Cortex of kidney (tissue), 1 donor: ENCODE measurements around the gene SEPTIN5.
"Not testable (repeated sequence)": the region's sequence is repeated elsewhere in the genome, so short reads cannot be mapped to it uniquely, and the experiment has no call there.

Experiments used
- DNase-seq: peaks from one replicate; lab custom pipeline; 2025; lab: John Stamatoyannopoulos, UW

SEPTIN5 gene

DNA sequence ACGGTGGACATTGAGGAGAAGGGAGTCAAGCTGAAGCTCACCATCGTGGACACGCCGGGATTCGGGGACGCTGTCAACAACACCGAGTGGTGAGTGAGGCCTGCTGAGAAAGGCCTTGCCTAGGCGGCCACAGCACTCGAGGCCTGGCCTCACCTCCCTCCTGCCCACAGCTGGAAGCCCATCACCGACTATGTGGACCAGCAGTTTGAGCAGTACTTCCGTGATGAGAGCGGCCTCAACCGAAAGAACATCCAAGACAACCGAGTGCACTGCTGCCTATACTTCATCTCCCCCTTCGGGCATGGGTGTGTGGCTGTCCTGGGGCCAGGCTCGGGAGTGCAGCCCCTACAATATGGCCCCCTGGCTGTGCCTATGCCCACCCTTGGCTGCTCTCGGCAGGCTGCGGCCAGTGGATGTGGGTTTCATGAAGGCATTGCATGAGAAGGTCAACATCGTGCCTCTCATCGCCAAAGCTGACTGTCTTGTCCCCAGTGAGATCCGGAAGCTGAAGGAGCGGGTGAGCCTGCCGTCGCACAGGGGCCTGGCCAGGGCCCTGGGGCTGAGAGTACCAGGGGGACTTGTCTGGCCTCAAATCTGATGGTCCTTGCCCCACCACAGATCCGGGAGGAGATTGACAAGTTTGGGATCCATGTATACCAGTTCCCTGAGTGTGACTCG, 6.0 kb downstream of the SEPTIN5 start:
- no peak for DNase-seq

DNA sequence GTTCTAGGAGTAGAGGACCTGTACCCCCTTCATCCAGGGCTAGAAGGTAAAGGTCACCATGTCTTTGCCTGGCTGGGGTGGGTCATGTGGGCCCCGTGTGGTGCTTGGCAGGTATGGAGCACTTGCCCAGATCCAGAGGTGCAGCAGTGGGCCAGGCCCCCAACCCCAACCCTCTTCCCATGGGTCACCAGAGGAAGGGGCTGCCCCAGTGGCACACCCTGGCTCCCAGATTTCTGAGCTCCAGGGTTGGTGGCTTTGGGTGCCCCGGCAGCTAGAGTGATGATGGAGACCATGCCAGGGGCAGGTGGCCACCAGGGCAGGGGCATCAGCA, 6.7 kb downstream of the SEPTIN5 start:
- DNase-seq, result no peak

GRCh38 chr22:19721330-19722177, 7.3 kb downstream of the SEPTIN5 start:
- DNase-seq, result no peak

DNA sequence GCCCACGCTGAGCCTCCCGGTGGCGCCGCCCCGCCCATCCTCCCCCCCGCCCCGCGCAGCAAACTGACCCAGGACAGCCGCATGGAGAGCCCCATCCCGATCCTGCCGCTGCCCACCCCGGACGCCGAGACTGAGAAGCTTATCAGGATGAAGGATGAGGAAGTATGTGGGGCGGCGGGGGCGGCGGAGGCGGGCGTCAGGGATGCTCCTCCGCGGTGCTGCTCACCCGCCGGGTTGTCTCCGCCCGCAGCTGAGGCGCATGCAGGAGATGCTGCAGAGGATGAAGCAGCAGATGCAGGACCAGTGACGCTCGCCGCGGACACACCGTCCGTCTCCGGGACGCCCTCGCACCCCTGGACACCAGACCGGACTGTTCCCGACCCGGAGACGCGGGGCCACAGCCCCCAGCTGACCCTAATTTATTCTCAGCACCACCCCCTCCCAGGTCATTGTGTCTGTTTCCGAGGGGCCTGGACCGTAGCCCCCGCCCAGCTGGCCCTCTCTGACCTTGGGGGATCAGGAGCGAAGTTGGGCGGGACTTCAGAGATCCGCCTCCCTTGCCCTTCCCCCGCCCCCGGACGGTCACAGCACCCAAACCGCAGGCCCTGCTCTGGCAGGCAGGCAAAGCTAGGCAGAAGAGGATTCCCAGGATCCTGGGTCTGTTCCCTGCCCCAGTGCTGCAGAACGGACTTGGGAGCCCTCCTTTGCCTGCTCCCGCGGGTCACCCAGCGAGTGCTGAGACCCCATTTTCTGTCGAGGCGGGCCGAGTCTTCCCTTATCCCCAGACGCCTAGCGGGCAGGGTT, 8.1 kb downstream of the SEPTIN5 start:
- no peak for DNase-seq

GRCh38 chr22:19722982-19723231, 8.6 kb downstream of the SEPTIN5 start:
- DNase-seq, result no peak

- no peak for DNase-seq
Measured at GRCh38 chr22:19723232-19723982, 9.1 kb downstream of the SEPTIN5 start, which contains the start of gene GP1BB. Gene GP1BB, plus strand, starts transcription at chr22:19723539. Its CDS starts 31 bp downstream, at chr22:19723570.

GRCh38 chr22:19723983-19724827, 9.9 kb downstream of the SEPTIN5 start:
- no peak for DNase-seq

GRCh38 chr22:19724927-19725661, 10.8 kb downstream of the SEPTIN5 start:
- DNase-seq, result no peak

GRCh38 chr22:19726064-19726788, 11.9 kb downstream of the SEPTIN5 start:
- DNase-seq, result not testable (repeated sequence)

DNA sequence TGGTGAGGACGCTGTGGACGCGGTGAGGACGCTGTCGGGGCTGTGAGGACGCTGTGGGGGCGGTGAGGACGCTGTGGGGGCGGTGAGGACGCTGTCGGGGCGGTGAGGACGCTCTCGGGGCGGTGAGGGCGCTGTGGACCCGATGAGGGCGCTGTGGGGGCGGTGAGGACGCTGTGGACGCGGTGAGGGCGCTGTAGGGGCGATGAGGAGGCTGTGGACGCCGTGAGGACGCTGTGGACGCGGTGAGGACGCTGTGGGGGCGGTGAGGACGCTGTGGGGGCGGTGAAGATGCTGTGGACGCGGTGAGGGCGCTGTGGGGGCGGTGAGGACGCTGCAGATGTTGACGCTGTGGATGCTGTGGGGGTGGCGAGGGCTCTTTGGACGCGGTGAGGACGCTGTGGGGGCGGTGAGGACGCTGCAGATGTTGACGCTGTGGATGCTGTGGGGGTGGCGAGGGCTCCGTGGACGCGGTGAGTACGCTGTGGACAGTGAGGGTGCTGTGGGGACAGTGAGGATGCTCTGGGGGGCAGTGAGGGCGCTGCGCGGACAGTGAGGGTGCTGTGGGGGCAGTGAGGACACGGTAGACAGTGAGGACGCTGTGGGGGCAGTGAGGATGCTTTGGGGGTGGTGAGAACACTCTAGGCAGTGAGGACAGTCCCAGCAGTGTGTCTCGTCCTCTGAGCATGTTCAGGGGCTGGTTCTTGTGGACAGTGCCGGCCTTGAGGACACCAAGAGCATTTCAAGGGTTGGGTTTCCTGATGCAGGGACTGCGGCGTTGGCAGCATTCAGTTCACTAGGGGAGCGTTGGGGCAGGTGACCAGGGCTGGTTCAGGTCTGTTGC, 13.2 kb downstream of the SEPTIN5 start:
- DNase-seq, result no peak

DNA sequence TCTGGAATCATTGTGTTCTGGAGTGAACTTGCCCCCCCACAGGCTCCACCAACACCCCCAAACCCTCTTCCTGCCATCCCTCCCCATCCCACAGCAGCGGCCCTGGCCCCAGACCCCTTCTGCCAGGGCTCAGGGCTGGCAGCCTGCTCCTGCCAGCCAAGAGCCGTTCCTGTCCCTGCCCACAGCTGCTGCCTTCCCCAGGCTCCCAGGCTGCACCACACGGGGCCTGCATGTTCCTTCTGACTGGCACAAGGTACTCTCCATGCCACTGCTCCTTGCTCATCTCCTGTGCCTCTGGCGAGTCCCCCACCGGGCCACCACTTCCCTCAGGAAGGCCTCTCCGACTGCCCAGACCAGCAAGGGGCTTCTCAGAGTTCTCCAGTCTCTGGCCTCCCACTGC, 14.0 kb downstream of the SEPTIN5 start:
- DNase-seq, result no peak

DNA sequence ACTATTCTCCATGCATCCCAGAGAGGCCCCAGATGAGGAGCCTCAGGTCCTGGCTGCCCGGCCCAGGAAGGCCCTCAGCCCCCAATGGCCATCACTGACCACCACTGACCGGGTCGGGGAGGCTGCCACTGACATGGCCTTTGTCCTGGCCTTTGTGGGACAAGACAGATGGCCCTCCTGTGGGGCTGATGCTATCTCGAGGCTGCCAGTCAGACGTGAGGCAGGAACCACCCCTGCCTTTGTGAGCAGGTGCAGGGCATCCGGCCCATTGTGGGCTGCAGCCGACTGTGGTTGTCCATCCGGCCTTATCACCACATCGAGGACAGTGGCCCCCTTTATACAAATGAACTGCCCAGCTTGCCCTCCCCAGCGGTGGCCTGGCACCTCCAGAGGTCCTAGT, 14.5 kb downstream of the SEPTIN5 start:
- DNase-seq, result no peak

DNA sequence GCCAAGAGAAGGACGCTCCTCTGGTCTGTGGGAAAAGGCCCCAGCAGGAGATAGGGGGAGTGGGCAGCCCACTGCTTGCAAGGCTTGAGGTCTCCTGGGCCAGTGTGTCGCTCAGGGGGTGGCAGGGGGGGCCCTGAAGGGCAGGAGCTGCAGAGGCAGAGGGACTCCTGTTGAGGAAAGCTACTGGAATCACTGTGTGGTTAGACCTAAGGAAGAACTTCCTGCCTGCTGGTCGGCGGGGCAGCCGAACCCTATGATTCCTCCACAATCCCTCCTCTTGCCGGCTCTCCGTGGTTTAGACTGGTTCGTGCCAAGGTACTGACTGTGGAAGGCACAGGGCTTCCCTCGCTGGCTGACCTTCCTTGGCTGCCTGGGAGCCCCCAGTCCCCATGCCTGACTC, 15.2 kb downstream of the SEPTIN5 start:
- DNase-seq, result no peak

DNA sequence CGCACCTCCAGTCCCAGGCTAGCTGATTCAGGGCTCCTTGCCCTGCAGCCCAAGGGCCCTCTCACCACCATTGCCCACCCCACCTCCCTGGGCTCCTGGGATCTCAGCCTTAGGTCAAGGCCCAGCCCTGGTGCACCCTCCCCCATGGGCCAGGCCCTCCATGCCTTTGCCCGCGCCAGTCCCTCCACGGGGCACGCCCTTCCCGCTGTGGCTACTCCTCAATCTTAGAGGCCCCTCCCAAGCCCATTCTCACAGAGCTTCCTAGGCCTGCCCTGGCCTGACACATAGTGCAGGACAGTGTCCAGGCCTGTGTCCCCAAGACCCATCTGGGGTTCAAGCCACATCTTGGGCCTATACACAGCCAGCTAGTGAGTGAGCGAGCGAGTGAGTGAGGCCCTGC, 15.9 kb downstream of the SEPTIN5 start:
- DNase-seq, result no peak

DNA sequence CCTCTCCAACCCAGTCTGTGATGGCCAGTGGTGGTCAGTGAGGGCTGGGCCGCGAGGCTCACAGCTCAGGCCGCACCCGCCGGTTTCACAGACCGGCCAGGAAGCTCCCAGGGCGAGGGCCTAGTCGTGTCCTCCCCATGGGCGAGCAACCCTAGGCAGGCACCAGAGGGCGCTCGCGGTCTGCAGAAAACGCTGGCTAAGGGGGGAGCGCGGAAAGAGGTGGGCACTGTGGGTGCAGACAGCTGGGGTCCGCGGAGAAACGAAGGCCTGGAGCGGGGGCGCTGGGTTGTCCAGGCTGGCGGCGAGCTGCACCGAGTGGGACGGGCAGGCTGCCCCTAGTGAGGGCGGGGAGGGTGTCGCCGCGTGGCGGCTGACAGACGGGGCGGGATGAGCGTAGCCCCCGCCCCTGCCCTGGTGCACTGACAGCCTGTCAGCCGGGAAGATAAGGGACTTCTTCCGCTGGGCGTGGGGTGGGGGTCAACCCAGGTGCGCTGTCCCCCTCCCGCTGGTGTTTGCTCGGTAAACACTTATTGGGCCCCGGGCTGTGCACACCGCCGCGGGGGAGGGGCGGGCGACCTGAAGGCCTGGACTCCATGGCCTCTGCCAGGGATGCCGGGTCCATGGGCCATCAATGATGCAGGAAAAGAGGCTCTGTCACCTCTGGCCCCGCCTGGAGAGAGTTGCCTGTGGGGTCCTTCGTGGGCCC, 16.5 kb downstream of the SEPTIN5 start:
- no peak for DNase-seq

- no peak for DNase-seq
Measured at GRCh38 chr22:19731361-19732135, 17.2 kb downstream of the SEPTIN5 start.

DNA sequence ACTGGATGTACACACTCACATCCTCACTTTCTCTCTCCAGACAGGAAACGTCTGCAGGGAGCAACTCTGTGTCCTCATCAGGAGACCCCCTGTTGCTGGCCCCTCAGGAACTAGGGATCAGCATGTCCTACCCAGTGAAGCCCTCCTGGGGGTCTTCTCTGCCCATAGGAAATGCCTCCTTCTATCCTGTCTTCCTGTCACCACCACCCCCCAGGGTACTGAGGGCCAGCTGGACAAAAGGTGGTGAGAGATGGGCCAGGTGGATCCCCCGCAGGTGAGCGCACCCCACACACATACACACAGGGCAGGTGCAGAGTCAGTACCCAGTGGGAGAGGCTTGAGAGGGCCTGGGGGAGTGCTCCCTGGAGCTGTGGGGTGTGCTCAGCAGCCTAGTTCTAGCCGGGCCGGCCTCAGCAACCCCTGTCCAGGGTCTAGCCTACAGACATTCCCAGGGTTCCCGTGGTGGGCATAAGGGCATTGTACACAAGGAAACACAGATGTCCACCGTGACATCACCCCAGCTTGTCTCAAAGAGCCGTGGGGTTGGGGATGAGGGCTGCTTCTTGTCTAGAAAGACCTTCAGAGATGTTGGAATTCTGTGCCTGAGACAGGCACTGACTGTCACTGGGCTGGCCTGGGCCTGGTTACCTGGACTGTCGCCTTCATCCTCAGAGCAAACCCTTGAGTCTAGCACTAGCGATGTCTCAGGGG, 18.3 kb downstream of the SEPTIN5 start:
- DNase-seq, result no peak
